ENCODE data around the gene TUBB4A.
"Not testable (repeated sequence)": the region's sequence is repeated elsewhere in the genome, so short reads cannot be mapped to it uniquely, and the experiment has no call there.

Gene TUBB4A

GRCh38 chr19:6514926-6515544, 12.9 kb upstream of the TUBB4A start:
- Histone ChIP-seq H3K27me3 (no peaks in the 10 kb centered on the region), H4K20me1 (no peaks in the 10 kb centered on the region), H3K9me3 (no peaks in the 10 kb centered on the region), H3K4me3 (no peak overlapping the region), H3K4me1 (peaks cover 25% of the 10 kb centered on the region), H3K36me3 (no peaks in the 10 kb centered on the region), H3K9ac (no peak overlapping the region), H3K4me2 (no peak overlapping the region), H3K27ac (no peak overlapping the region)
- no peak for TF ChIP-seq Cebpa-rat (IDR thresholded peaks at IDR 0.05)

- Histone ChIP-seq H3K4me3 (no peak overlapping the region), H3K4me1 (peaks cover 22% of the 10 kb centered on the region), H3K9ac (no peak overlapping the region), H4K20me1 (no peaks in the 10 kb centered on the region), H3K27me3 (no peaks in the 10 kb centered on the region), H3K27ac (no peak overlapping the region), H3K36me3 (no peaks in the 10 kb centered on the region), H3K9me3 (no peaks in the 10 kb centered on the region), H3K4me2 (no peak overlapping the region)
- TF ChIP-seq Cebpa-rat (IDR thresholded peaks at IDR 0.05): no peak
Observed at GRCh38 chr19:6514089-6514488, 12.0 kb upstream of the TUBB4A start.

GRCh38 chr19:6510618-6511017, 8.5 kb upstream of the TUBB4A start:
- Histone ChIP-seq H3K9ac (no peak overlapping the region), H3K4me2 (no peak overlapping the region), H3K4me1 (no peaks in the 10 kb centered on the region), H3K36me3 (no peaks in the 10 kb centered on the region), H3K27me3 (no peaks in the 10 kb centered on the region), H3K4me3 (no peak overlapping the region), H3K27ac (no peak overlapping the region), H4K20me1 (no peaks in the 10 kb centered on the region), H3K9me3 (no peaks in the 10 kb centered on the region)
- no peak for TF ChIP-seq Cebpa-rat (IDR thresholded peaks at IDR 0.05)

- Histone ChIP-seq H4K20me1 (no peaks in the 10 kb centered on the region), H3K27ac (no peak overlapping the region), H3K9ac (no peak overlapping the region), H3K4me3 (no peak overlapping the region), H3K4me1 (peaks cover 8% of the 10 kb centered on the region), H3K4me2 (no peak overlapping the region), H3K27me3 (no peaks in the 10 kb centered on the region), H3K36me3 (no peaks in the 10 kb centered on the region), H3K9me3 (no peaks in the 10 kb centered on the region)
- TF ChIP-seq Cebpa-rat (IDR thresholded peaks at IDR 0.05): no peak
Observed at GRCh38 chr19:6509118-6509971, 7.2 kb upstream of the TUBB4A start.

GRCh38 chr19:6508028-6508771, 6.1 kb upstream of the TUBB4A start:
- not testable (repeated sequence) for H3K4me2 ChIP-seq, H3K27me3 ChIP-seq, H3K9me3 ChIP-seq, H3K36me3 ChIP-seq, H3K27ac ChIP-seq, H3K4me3 ChIP-seq, H3K9ac ChIP-seq, H4K20me1 ChIP-seq
- H3K4me1 ChIP-seq: peaks cover 19% of the 10 kb centered on the region

GRCh38 chr19:6503407-6504201, 1.5 kb upstream of the TUBB4A start:
- H3K4me3 ChIP-seq: no peak overlapping the region
- H3K27ac ChIP-seq: peak overlapping the region; percentile 82; the same call in 1 of the 2 replicates
- peaks cover 56% of the 10 kb centered on the region for H3K4me1 ChIP-seq

GRCh38 chr19:6500837-6501739, 1.0 kb downstream of the TUBB4A start:
- Histone ChIP-seq H3K27me3 (no peaks in the 10 kb centered on the region), H3K4me2 (peak overlapping the region; percentile 86), H3K9me3 (no peaks in the 10 kb centered on the region), H3K4me1 (peaks cover 61% of the 10 kb centered on the region), H3K36me3 (peaks cover 32% of the 10 kb centered on the region), H3K4me3 (peak overlapping the region; percentile 87), H3K27ac (peak overlapping the region; percentile 82), H4K20me1 (peaks cover 14% of the 10 kb centered on the region), H3K9ac (peak overlapping the region; percentile 84)
- no peak for TF ChIP-seq Cebpa-rat (IDR thresholded peaks at IDR 0.05)

More at GRCh38 chr19:6503407-6504201, 1.5 kb upstream of the TUBB4A start:
- H3K4me2 ChIP-seq: peak overlapping the region; percentile 86
- no peaks in the 10 kb centered on the region for H3K27me3 ChIP-seq
- TF ChIP-seq Cebpa-rat (IDR thresholded peaks at IDR 0.05): no peak
- H3K9ac ChIP-seq: no peak overlapping the region
- H4K20me1 ChIP-seq: peaks cover 14% of the 10 kb centered on the region
- no peaks in the 10 kb centered on the region for H3K9me3 ChIP-seq
- peaks cover 19% of the 10 kb centered on the region for H3K36me3 ChIP-seq

- H3K27me3 ChIP-seq: no peaks in the 10 kb centered on the region
- peaks cover 51% of the 10 kb centered on the region for H3K36me3 ChIP-seq
- no peaks in the 10 kb centered on the region for H3K9me3 ChIP-seq
- H3K9ac ChIP-seq: no peak overlapping the region
- H3K27ac ChIP-seq: no peak overlapping the region; the same call in 1 of the 2 replicates
- H3K4me2 ChIP-seq: 0 out of 2 replicates have a peak overlapping the region, but pooled peaks have one; percentile 5
- peaks cover 14% of the 10 kb centered on the region for H4K20me1 ChIP-seq
- no peak overlapping the region for H3K4me3 ChIP-seq
- no peak for TF ChIP-seq Cebpa-rat (IDR thresholded peaks at IDR 0.05)
- peaks cover 52% of the 10 kb centered on the region for H3K4me1 ChIP-seq
Observed at GRCh38 chr19:6499052-6499790, 2.9 kb downstream of the TUBB4A start.
